ENCODE data around the gene EPB41L4B.

- TF ChIP-seq PPARA (CRISPR knock-in tag; IDR thresholded peaks at IDR 0.05; ENCODE audit: borderline replicate concordance) (no peak), ESRRG (CRISPR knock-in tag; IDR thresholded peaks at IDR 0.05) (no peak), ZNF8 (CRISPR knock-in tag; IDR thresholded peaks at IDR 0.05) (no peak), ISL1 (CRISPR knock-in tag; IDR thresholded peaks at IDR 0.05) (no peak), ZC3H10 (CRISPR knock-in tag; IDR thresholded peaks at IDR 0.05) (no peak), ZFP3 (CRISPR knock-in tag; IDR thresholded peaks at IDR 0.05) (no peak), TCF4 (CRISPR knock-in tag; IDR thresholded peaks at IDR 0.05; ENCODE audit: borderline replicate concordance) (no peak), ZNF70 (CRISPR knock-in tag; IDR thresholded peaks at IDR 0.05) (no peak)
- TF ChIP-seq, protein P1, sequence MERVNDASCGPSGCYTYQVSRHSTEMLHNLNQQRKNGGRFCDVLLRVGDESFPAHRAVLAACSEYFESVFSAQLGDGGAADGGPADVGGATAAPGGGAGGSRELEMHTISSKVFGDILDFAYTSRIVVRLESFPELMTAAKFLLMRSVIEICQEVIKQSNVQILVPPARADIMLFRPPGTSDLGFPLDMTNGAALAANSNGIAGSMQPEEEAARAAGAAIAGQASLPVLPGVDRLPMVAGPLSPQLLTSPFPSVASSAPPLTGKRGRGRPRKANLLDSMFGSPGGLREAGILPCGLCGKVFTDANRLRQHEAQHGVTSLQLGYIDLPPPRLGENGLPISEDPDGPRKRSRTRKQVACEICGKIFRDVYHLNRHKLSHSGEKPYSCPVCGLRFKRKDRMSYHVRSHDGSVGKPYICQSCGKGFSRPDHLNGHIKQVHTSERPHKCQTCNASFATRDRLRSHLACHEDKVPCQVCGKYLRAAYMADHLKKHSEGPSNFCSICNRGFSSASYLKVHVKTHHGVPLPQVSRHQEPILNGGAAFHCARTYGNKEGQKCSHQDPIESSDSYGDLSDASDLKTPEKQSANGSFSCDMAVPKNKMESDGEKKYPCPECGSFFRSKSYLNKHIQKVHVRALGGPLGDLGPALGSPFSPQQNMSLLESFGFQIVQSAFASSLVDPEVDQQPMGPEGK (CRISPR knock-in tag; IDR thresholded peaks at IDR 0.05; ENCODE audit: borderline replicate concordance) = no peak
- TF ChIP-seq, protein P2, sequence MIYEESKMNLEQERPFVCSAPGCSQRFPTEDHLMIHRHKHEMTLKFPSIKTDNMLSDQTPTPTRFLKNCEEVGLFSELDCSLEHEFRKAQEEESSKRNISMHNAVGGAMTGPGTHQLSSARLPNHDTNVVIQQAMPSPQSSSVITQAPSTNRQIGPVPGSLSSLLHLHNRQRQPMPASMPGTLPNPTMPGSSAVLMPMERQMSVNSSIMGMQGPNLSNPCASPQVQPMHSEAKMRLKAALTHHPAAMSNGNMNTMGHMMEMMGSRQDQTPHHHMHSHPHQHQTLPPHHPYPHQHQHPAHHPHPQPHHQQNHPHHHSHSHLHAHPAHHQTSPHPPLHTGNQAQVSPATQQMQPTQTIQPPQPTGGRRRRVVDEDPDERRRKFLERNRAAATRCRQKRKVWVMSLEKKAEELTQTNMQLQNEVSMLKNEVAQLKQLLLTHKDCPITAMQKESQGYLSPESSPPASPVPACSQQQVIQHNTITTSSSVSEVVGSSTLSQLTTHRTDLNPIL (CRISPR knock-in tag; IDR thresholded peaks at IDR 0.05; ENCODE audit: low read depth) = no peak
Measured at GRCh38 chr9:109238655-109239054, 82.2 kb downstream of the EPB41L4B start.
